ENCODE measurements around the gene TMEM204. TPM values are rescaled to one million over a fixed set of nuclear protein-coding genes. Genes with fewer than 3 reads are reported as not detected.
A peak's percentile ranks its signal among the peaks of the same experiment; 100 is the strongest.

TMEM204 gene
- total RNA-seq, 5 donors from 2014 or later (not counting 1 experiment from before 2014, with no cell fraction given) = 33.1 to 158 (median 115) TPM

DNA sequence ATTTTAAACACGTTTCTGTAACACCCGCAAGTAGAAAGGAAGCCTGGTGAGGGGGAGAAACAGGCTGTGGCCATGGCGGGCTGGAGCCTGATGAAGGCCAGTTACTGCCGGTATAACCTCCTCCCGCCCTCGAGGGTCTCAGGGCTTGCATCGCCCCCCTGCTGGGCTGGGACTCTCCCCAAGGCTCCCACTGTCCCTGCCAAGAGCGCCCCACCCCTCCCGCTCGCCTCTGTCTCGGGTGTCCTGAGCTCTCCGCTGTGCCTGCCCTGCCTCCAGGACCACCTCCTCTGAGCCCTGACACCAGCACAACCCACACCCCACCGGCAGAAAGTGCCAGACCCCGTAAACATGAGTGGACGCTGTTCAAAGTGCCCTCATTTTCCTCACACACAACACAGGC lies 18.7 kb downstream of the TMEM204 start:
- Histone ChIP-seq H3K4me3 (ENCODE audit: control insufficient read depth in 1 of 2, extremely low read depth in 1 of 2, low read length in 1 of 2) (no peak overlapping the region), H3K27ac (ENCODE audit: low read length) (no peak overlapping the region), H3K36me3 (ENCODE audit: control insufficient read depth in 2 of 2, extremely low read depth in 1 of 2, insufficient read depth in 1 of 2, low read length in 1 of 2) (peaks cover 19 to 76% of the 10 kb centered on the region in 2 donors), H3K9me3 (no peaks in the 10 kb centered on the region), H3K27me3 (replicated peaks in 1 of 2; ENCODE audit: control insufficient read depth in 2 of 2, extremely low read depth in 1 of 2, insufficient read depth in 2 of 2, low read length in 1 of 2) (no peaks in the 10 kb centered on the region), H3K4me1 (ENCODE audit: control insufficient read depth in 1 of 2, extremely low read depth in 1 of 2, insufficient read depth in 2 of 2, low read length in 2 of 2) (peaks cover 0 to 38% of the 10 kb centered on the region in 2 experiments)
- Mint-ChIP-seq H3K36me3 (peaks cover 37% of the 10 kb centered on the region), H3K4me3 (no peak overlapping the region), H3K27ac (peak overlapping the region in 1 of 2 donors; percentile 29), H3K9me3 (no peaks in the 10 kb centered on the region), H3K27me3 (no peaks in the 10 kb centered on the region), H3K4me1 (peaks cover 45 to 57% (median 53%) of the 10 kb centered on the region in 3 donors)
- ATAC-seq (replicated peaks in 1 of 4) (no peak), DNase-seq (no peak)
- ChIA-PET CTCF (no interaction called here), POLR2A (no interaction called here)
- WGBS (ENCODE audit: insufficient coverage) = 86% methylated on average over 12 of the region's 15 CpGs

- Histone ChIP-seq H3K4me1 (ENCODE audit: control insufficient read depth in 1 of 2, extremely low read depth in 1 of 2, insufficient read depth in 2 of 2, low read length in 2 of 2) (peaks cover 0 to 28% of the 10 kb centered on the region in 2 experiments), H3K4me3 (ENCODE audit: control insufficient read depth in 1 of 2, extremely low read depth in 1 of 2, low read length in 1 of 2) (no peak overlapping the region), H3K27ac (ENCODE audit: low read length) (no peak overlapping the region), H3K36me3 (ENCODE audit: control insufficient read depth in 2 of 2, extremely low read depth in 1 of 2, insufficient read depth in 1 of 2, low read length in 1 of 2) (peaks cover 21 to 70% of the 10 kb centered on the region in 2 donors), H3K27me3 (replicated peaks in 1 of 2; ENCODE audit: control insufficient read depth in 2 of 2, extremely low read depth in 1 of 2, insufficient read depth in 2 of 2, low read length in 1 of 2) (no peaks in the 10 kb centered on the region), H3K9me3 (no peaks in the 10 kb centered on the region)
- ChIA-PET CTCF (no interaction called here), POLR2A (no interaction called here)
- Mint-ChIP-seq H3K9me3 (no peaks in the 10 kb centered on the region), H3K36me3 (peaks cover 31% of the 10 kb centered on the region), H3K4me1 (peaks cover 32 to 52% (median 46%) of the 10 kb centered on the region in 3 donors), H3K4me3 (no peak overlapping the region), H3K27me3 (no peaks in the 10 kb centered on the region), H3K27ac (peak overlapping the region; percentile 4 to 58)
- WGBS (ENCODE audit: insufficient coverage) = 95% methylated on average over 10 of the region's 19 CpGs
- no peak for ATAC-seq (replicated peaks in 1 of 4)
- no peak for DNase-seq
Measured at GRCh38 chr16:1553946-1554825, 20.7 kb downstream of the TMEM204 start.

DNA sequence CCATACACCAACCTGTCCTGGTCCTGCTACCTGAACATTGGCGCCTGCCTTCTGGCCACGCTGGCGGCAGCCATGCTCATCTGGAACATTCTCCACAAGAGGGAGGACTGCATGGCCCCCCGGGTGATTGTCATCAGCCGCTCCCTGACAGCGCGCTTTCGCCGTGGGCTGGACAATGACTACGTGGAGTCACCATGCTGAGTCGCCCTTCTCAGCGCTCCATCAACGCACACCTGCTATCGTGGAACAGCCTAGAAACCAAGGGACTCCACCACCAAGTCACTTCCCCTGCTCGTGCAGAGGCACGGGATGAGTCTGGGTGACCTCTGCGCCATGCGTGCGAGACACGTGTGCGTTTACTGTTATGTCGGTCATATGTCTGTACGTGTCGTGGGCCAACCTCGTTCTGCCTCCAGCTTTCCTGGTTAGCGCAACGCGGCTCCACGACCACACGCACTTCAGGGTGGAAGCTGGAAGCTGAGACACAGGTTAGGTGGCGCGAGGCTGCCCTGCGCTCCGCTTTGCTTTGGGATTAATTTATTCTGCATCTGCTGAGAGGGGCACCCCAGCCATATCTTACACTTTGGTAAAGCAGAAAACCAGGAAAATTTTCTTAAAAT lies 21.5 kb downstream of the TMEM204 start:
- Histone ChIP-seq H3K4me1 (ENCODE audit: control insufficient read depth in 1 of 2, extremely low read depth in 1 of 2, insufficient read depth in 2 of 2, low read length in 2 of 2) (peaks cover 7 to 33% of the 10 kb centered on the region in 2 experiments), H3K4me3 (ENCODE audit: control insufficient read depth in 1 of 2, extremely low read depth in 1 of 2, low read length in 1 of 2) (no peak overlapping the region), H3K27me3 (replicated peaks in 1 of 2; ENCODE audit: control insufficient read depth in 2 of 2, extremely low read depth in 1 of 2, insufficient read depth in 2 of 2, low read length in 1 of 2) (no peaks in the 10 kb centered on the region), H3K27ac (ENCODE audit: low read length) (no peak overlapping the region), H3K9me3 (no peaks in the 10 kb centered on the region), H3K36me3 (ENCODE audit: control insufficient read depth in 2 of 2, extremely low read depth in 1 of 2, insufficient read depth in 1 of 2, low read length in 1 of 2) (peaks cover 21 to 63% of the 10 kb centered on the region in 2 donors)
- DNase-seq (no peak), ATAC-seq (replicated peaks in 1 of 4) (no peak)
- Mint-ChIP-seq H3K4me3 (no peak overlapping the region), H3K4me1 (peaks cover 32 to 52% (median 46%) of the 10 kb centered on the region in 3 donors), H3K27me3 (no peaks in the 10 kb centered on the region), H3K36me3 (peaks cover 27% of the 10 kb centered on the region), H3K27ac (no peak overlapping the region), H3K9me3 (no peaks in the 10 kb centered on the region)
- ChIA-PET CTCF (no interaction called here), POLR2A (no interaction called here)
- WGBS (ENCODE audit: insufficient coverage) = 91% methylated on average over 30 of the region's 34 CpGs

DNA sequence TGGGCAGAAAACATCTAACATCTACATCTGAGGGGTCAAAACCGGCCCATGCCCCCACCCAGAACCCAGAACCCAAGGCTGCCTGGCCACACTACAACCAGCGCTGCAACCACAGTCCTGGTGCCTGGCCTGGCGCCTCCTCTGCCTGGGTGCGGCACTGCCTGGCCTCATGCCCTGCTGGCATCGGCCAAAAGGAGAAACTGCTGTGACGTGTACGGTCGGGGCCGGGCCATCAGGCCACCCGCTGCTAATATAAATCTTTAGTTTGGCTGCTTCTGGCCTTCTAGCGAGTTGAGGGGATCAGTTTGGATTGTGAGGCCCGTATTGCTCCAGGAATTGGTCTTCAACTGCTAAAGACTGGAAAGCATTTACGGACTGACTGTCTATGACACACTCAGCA lies 22.8 kb downstream of the TMEM204 start:
- H3K27me3 Mint-ChIP-seq = no peaks in the 10 kb centered on the region
- Histone ChIP-seq H3K4me3 (ENCODE audit: control insufficient read depth in 1 of 2, extremely low read depth in 1 of 2, low read length in 1 of 2) (no peak overlapping the region), H3K4me1 (ENCODE audit: control insufficient read depth in 1 of 2, extremely low read depth in 1 of 2, insufficient read depth in 2 of 2, low read length in 2 of 2) (peaks cover 8 to 34% of the 10 kb centered on the region in 2 experiments), H3K27me3 (replicated peaks in 1 of 2; ENCODE audit: control insufficient read depth in 2 of 2, extremely low read depth in 1 of 2, insufficient read depth in 2 of 2, low read length in 1 of 2) (no peaks in the 10 kb centered on the region), H3K36me3 (ENCODE audit: control insufficient read depth in 2 of 2, extremely low read depth in 1 of 2, insufficient read depth in 1 of 2, low read length in 1 of 2) (peaks cover 21 to 52% of the 10 kb centered on the region in 2 donors), H3K27ac (ENCODE audit: low read length) (no peak overlapping the region), H3K9me3 (no peaks in the 10 kb centered on the region)
- ChIA-PET CTCF (no interaction called here), POLR2A (no interaction called here)
- no peak overlapping the region for H3K27ac Mint-ChIP-seq
- no peak for ATAC-seq (replicated peaks in 1 of 4)
- no peaks in the 10 kb centered on the region for H3K9me3 Mint-ChIP-seq
- peaks cover 40 to 57% (median 51%) of the 10 kb centered on the region in 3 donors for H3K4me1 Mint-ChIP-seq
- WGBS (ENCODE audit: insufficient coverage) = 96% methylated on average over 9 of the region's 13 CpGs
- no peak overlapping the region for H3K4me3 Mint-ChIP-seq
- H3K36me3 Mint-ChIP-seq = peaks cover 23% of the 10 kb centered on the region
- no peak for DNase-seq

- 96% methylated on average over 12 of the region's 16 CpGs for WGBS (ENCODE audit: insufficient coverage)
- Histone ChIP-seq H3K9me3 (no peaks in the 10 kb centered on the region), H3K4me3 (ENCODE audit: control insufficient read depth in 1 of 2, extremely low read depth in 1 of 2, low read length in 1 of 2) (no peak overlapping the region), H3K27ac (ENCODE audit: low read length) (no peak overlapping the region), H3K27me3 (replicated peaks in 1 of 2; ENCODE audit: control insufficient read depth in 2 of 2, extremely low read depth in 1 of 2, insufficient read depth in 2 of 2, low read length in 1 of 2) (no peaks in the 10 kb centered on the region), H3K36me3 (ENCODE audit: control insufficient read depth in 2 of 2, extremely low read depth in 1 of 2, insufficient read depth in 1 of 2, low read length in 1 of 2) (peaks cover 19 to 45% of the 10 kb centered on the region in 2 donors), H3K4me1 (ENCODE audit: control insufficient read depth in 1 of 2, extremely low read depth in 1 of 2, insufficient read depth in 2 of 2, low read length in 2 of 2) (peaks cover 8 to 34% of the 10 kb centered on the region in 2 experiments)
- ATAC-seq (replicated peaks in 1 of 4) = no peak
- CTCF ChIA-PET = interaction anchor here in 1 of 2 donors (0.6 kb wide), 1 partner anchor 1471 kb away, joined by 3 read pairs; no protein-coding TSS in a partner anchor
- Mint-ChIP-seq H3K9me3 (no peaks in the 10 kb centered on the region), H3K36me3 (peaks cover 21% of the 10 kb centered on the region), H3K27me3 (no peaks in the 10 kb centered on the region), H3K4me3 (no peak overlapping the region), H3K4me1 (peaks cover 48 to 59% (median 53%) of the 10 kb centered on the region in 3 donors), H3K27ac (peak overlapping the region in 1 of 2 donors; percentile 75)
- DNase-seq = no peak
- POLR2A ChIA-PET = interaction anchor here in 1 of 2 donors (0.6 kb wide), 1 partner anchor 10 kb away, joined by 5 read pairs; no protein-coding TSS in a partner anchor
Measured at GRCh38 chr16:1557074-1557473, 23.6 kb downstream of the TMEM204 start.

- H3K4me3 ChIP-seq (ENCODE audit: control insufficient read depth in 1 of 2, extremely low read depth in 1 of 2, low read length in 1 of 2) = no peak overlapping the region
- Mint-ChIP-seq H3K9me3 (no peaks in the 10 kb centered on the region), H3K27ac (peak overlapping the region; percentile 60 to 75), H3K27me3 (no peaks in the 10 kb centered on the region), H3K36me3 (peaks cover 17% of the 10 kb centered on the region), H3K4me3 (no peak overlapping the region), H3K4me1 (peaks cover 46 to 57% (median 54%) of the 10 kb centered on the region in 3 donors)
- H3K27ac ChIP-seq (ENCODE audit: low read length) = peak overlapping the region; percentile 88
- no peaks in the 10 kb centered on the region for H3K27me3 ChIP-seq (replicated peaks in 1 of 2; ENCODE audit: control insufficient read depth in 2 of 2, extremely low read depth in 1 of 2, insufficient read depth in 2 of 2, low read length in 1 of 2)
- CTCF ChIA-PET = interaction anchor here in 1 of 2 donors (0.6 kb wide), 1 partner anchor 1470 kb away, joined by 3 read pairs; no protein-coding TSS in a partner anchor
- no peaks in the 10 kb centered on the region for H3K9me3 ChIP-seq
- H3K36me3 ChIP-seq (ENCODE audit: control insufficient read depth in 2 of 2, extremely low read depth in 1 of 2, insufficient read depth in 1 of 2, low read length in 1 of 2) = peaks cover 17 to 41% of the 10 kb centered on the region in 2 donors
- POLR2A ChIA-PET = interaction anchor here in 1 of 2 donors (0.6 kb wide), 1 partner anchor 10 kb away, joined by 5 read pairs; no protein-coding TSS in a partner anchor
- DNase-seq (no peak), ATAC-seq (replicated peaks in 1 of 4) (no peak)
- H3K4me1 ChIP-seq (ENCODE audit: control insufficient read depth in 1 of 2, extremely low read depth in 1 of 2, insufficient read depth in 2 of 2, low read length in 2 of 2) = peaks cover 8 to 36% of the 10 kb centered on the region in 2 experiments
- 95% methylated on average over 10 of the region's 11 CpGs for WGBS (ENCODE audit: insufficient coverage)
Measured at GRCh38 chr16:1557576-1557975, 24.1 kb downstream of the TMEM204 start.

All from T-cell (primary cell).